Raji (cell line): Measurements from ENCODE around the gene DEFB129.

Experiments used
- POLR2A ChIP-seq: IDR thresholded peaks from 2 replicates; pipeline ENCODE4 v1.6.1; 2011; ENCODE audit warnings: low read depth, low read length, control low read depth; ENCODE audit not compliant: insufficient read depth

DEFB129 gene

DNA sequence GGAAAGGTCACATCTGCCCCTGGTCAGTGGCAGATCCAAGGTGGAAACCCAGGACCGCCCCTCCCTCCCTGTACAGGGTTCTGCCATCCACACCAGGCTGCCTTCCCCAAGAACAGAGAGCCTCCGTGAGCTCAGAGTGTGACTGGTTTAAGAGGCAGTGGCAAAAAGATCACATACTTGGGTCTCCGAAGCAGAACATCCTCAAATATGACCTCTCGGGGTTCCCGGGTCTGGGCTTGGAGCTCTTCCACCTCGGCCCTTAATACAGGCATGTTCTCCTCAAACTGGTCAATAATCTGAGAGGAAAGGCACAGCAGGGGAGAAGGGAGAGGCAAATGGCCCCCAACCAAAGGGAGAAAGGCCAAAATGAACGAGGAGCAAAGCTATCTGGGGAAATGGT lies 48.7 kb downstream of the DEFB129 start:
- TF ChIP-seq POLR2A, result no peak

DNA sequence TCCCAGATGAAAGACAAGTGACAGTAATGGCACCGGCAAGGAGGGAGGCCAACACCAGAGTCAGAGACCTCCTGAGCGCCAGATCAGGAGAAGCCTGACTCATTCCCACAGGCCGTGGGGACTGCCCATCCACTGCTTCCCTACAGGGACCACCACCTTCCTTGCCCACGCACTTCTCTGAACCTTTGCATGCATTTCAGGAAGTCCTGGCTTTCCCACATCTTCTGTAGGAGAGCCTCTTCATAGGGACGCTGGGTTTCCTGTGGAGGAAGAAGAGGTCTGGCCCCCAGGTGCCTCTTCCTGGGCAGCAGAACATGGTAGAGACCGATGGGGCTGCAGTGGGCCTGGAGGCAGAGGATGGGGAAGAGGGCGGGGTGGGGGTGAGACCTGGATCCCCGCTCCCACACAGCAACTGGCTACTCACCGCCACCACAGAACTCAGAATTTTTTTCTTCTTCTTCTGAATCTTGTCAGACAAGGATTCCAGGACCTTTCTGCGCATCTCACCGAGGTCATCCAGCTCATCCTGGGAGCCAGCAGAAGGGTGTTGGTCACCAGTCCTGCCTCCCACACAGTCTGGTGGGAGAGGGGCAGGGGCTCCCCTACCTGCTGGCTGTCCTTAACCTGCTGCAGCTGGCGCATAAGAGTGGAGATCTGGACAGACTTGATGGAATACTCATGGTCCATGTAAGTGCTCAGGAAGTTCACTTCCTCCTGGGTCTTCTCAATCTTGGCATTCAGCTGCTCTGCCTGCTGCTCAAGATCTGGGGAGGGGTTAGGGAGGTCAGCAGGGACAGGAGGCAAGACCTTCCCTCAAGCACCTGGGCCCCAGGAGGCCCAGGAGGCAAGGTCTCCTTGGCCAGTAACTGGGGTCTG lies 49.8 kb downstream of the DEFB129 start:
- no peak for TF ChIP-seq POLR2A

DNA sequence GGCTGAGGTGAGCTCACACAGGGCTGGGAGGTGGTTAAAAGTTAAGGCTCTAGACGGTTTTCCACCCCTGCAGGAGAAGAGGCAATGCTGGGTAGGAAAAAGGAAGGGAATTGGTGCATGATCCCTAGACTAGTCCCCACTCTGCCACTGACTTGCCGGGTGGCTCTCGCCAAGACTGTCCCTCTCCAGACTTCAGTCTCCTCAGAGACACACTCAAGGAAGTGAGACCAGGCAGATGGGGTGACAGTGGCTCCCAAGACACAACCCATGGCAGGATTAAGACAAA lies 50.4 kb downstream of the DEFB129 start:
- TF ChIP-seq POLR2A, result no peak

DNA sequence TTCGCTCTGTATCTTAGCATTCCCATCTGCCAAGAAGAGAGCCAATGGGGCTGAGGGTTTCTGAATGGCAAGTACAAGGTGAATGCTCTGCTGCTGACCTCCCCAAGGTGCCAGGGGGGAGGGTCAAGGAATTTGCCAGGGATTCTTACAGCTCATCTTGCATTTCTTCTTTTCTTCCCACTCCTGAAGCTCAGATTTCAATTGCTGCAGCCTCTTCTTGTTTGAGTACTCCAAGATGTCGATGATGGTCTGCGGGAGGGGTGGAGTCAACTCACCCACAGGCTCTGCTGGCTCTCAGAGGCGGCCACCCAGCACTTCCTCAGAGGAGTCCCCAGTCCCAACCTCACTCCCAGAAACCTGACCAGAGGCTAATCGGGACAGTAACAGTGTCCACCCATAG lies 51.1 kb downstream of the DEFB129 start:
- no peak for TF ChIP-seq POLR2A

DNA sequence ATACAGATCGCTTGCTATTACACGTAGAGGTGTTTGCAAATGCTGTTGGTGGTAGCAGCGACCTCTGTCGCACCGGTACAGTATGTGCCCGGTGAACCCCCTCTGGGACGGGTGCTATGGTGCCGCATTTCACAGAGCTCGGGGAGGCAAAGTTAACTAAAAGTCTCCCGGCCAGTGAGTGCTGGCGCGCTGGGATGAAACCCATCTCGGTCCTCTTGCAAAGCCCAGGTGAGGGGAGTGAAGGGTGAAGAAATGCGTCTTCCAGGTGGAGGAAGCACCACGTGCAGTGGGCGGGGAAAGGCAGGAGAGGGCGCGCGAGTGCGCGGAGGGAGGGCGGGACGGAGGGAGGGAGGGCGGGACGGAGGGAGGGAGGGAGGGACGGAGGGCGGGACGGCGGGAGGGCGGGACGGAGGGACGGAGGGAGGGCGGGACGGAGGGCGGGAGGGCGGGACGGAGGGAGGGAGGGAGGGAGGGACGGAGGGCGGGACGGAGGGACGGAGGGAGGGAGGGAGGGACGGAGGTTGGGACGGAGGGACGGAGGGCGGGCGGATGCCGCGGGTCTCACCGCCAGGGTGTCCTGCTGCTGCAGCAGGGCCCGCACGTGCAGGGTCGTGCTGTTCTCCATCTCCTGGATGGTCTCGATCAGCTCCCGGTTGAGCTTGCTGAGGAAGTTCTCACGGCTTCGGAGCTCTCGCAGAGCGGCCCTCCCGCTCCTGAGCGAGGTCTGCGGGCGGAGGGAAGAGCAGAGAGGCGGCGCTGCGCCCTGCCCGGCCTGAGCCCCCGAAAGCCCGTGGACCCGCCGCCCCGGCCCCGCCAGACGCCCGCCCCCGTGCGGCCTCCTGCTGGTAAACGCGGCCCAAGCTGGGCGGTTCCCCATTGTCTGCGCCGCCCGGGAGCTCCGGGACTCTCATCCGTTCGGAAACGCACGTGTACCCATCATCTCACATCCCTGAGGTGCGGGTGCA lies 51.8 kb downstream of the DEFB129 start:
- TF ChIP-seq POLR2A, result no peak
